H1 (cell line): ENCODE results near the gene USP7. TPM values are rescaled to one million over a fixed set of nuclear protein-coding genes. Genes with fewer than 3 reads are reported as not detected.

Experiments
- CTCF ChIA-PET: fragments of 300-600 bp; sonication (Branson Sonifier 250); formaldehyde crosslinking; loops from one replicate; lab custom pipeline; 2021; ENCODE audit not compliant: partially characterized antibody; lab: Charles Lee
- POLR2A ChIA-PET: fragments of 300-600 bp; sonication (Branson Sonifier 250); formaldehyde crosslinking; loops from one replicate; lab custom pipeline; 2021; ENCODE audit warnings: inconsistent platforms; ENCODE audit not compliant: partially characterized antibody; lab: Charles Lee
- DNase-seq, 2 experiments: peaks; one replicate each; pipeline versions ENCODE4 v3.0.0 to v3.0.0-alpha.2; 2010 to 2022; ENCODE audit warnings: low spot score in 2 of 2, low read depth in 1 of 2, mixed read lengths in 1 of 2
- FAIRE-seq: peaks from 2 replicates; lab custom pipeline; 2011; peaks lifted over from hg19 to GRCh38; lab: Jason Lieb, UNC
- H2AFZ ChIP-seq: 2 replicates; pipeline ENCODE4 v1.8.1; 2012; ENCODE audit warnings: low read length, inconsistent platforms
- H2AK5ac ChIP-seq: 2 replicates; pipeline ENCODE4 v1.6.1; 2013; ENCODE audit warnings: low read depth, low read length
- H2BK120ac ChIP-seq: replicated peaks from 2 replicates; pipeline ENCODE3; 2013; ENCODE audit warnings: low read depth, low read length, inconsistent platforms
- H2BK12ac ChIP-seq: 2 replicates; pipeline ENCODE4 v1.6.1; 2013; ENCODE audit warnings: low read depth, low read length
- H2BK15ac ChIP-seq: 2 replicates; pipeline ENCODE4 v1.6.1; 2013; ENCODE audit warnings: low read length
- H2BK20ac ChIP-seq: 2 replicates; pipeline ENCODE4 v1.6.1; 2013; ENCODE audit warnings: low read length
- H2BK5ac ChIP-seq: 2 replicates; pipeline ENCODE4 v1.6.1; 2013; ENCODE audit warnings: low read depth, low read length
- H3K14ac ChIP-seq: 2 replicates; pipeline ENCODE4 v1.6.1; 2013; ENCODE audit warnings: inconsistent platforms; ENCODE audit not compliant: insufficient read length
- H3K18ac ChIP-seq: 2 replicates; pipeline ENCODE4 v1.6.1; 2013; ENCODE audit warnings: low read length; ENCODE audit errors: extremely low read depth
- H3K23ac ChIP-seq: 2 replicates; pipeline ENCODE4 v1.6.1; 2013; ENCODE audit warnings: inconsistent platforms; ENCODE audit not compliant: insufficient read length
- H3K23me2 ChIP-seq: 2 replicates; pipeline ENCODE4 v1.6.1; 2013; ENCODE audit warnings: low read depth, low read length
- H3K27ac ChIP-seq: 2 replicates; pipeline ENCODE4 v1.6.1; 2011; ENCODE audit warnings: low read depth, low read length, inconsistent platforms
- H3K27me3 ChIP-seq, 4 experiments: replicated peaks in 1 of 4; 1 replicate in 1 of 4; 2 replicates in 3 of 4; pipeline versions ENCODE4 v1.6.1 to v1.8.1; 2011 to 2013; ENCODE audit warnings: low read length in 3 of 4, mild to moderate bottlenecking in 3 of 4, inconsistent platforms in 2 of 4, mixed read lengths in 2 of 4, moderate library complexity in 1 of 4; ENCODE audit not compliant: control insufficient read depth in 3 of 4, insufficient read depth in 3 of 4; ENCODE audit errors: extremely low read depth in 1 of 4
- H3K36me3 ChIP-seq, 4 experiments: 2 replicates each; pipeline versions ENCODE4 v1.6.1 to v1.8.1; 2011 to 2013; ENCODE audit warnings: mild to moderate bottlenecking in 4 of 4, low read length in 3 of 4, moderate library complexity in 2 of 4, control low read depth in 1 of 4, inconsistent platforms in 1 of 4; ENCODE audit not compliant: insufficient read depth in 4 of 4, control insufficient read depth in 2 of 4
- H3K4ac ChIP-seq: replicated peaks from 2 replicates; pipeline ENCODE3; 2013; ENCODE audit warnings: low read length, low read depth, mixed read lengths, inconsistent platforms; ENCODE audit not compliant: insufficient read length
- H3K4me1 ChIP-seq, 4 experiments: replicated peaks in 1 of 4; 1 replicate in 1 of 4; 2 replicates in 3 of 4; pipeline versions ENCODE4 v1.6.1 to v1.8.1; 2011 to 2013; ENCODE audit warnings: low read length in 3 of 4, inconsistent platforms in 2 of 4, mixed read lengths in 1 of 4; ENCODE audit not compliant: insufficient read depth in 4 of 4, control insufficient read depth in 3 of 4
- H3K4me2 ChIP-seq, 2 experiments: 2 replicates each; pipeline versions ENCODE4 v1.6.1 to v1.8.1; 2011 to 2013; ENCODE audit warnings: low read depth in 2 of 2, low read length in 2 of 2, control low read depth in 1 of 2, inconsistent platforms in 1 of 2, mild to moderate bottlenecking in 1 of 2; ENCODE audit not compliant: insufficient read depth in 1 of 2
- H3K4me3 ChIP-seq, 4 experiments: fragments of 200-600, 300-600 bp in 1 of 4; sonication (generic), shearing (Covaris generic), sonication (Bioruptor Twin) in 1 of 4; 2 replicates each; pipeline versions ENCODE4 v1.5.1 to v1.8.1; 2011 to 2016; ENCODE audit warnings: low read length in 4 of 4, low read depth in 3 of 4, control low read depth in 2 of 4, inconsistent platforms in 2 of 4, mild to moderate bottlenecking in 2 of 4, mixed read lengths in 1 of 4, moderate library complexity in 1 of 4; ENCODE audit not compliant: insufficient read depth in 2 of 4; ENCODE audit errors: extremely low read depth in 1 of 4
- H3K56ac ChIP-seq: replicated peaks from 2 replicates; pipeline ENCODE3; 2013; ENCODE audit warnings: low read depth, mild to moderate bottlenecking, mixed read lengths, low read length, inconsistent platforms; ENCODE audit not compliant: insufficient read length
- H3K79me1 ChIP-seq: 2 replicates; pipeline ENCODE4 v1.6.1; 2013; ENCODE audit warnings: low read depth, low read length, control low read depth
- H3K79me2 ChIP-seq, 2 experiments: 2 replicates each; pipeline versions ENCODE4 v1.6.1 to v1.8.1; 2012 to 2013; ENCODE audit warnings: low read length in 2 of 2, mild to moderate bottlenecking in 2 of 2, inconsistent platforms in 1 of 2; ENCODE audit not compliant: insufficient read depth in 2 of 2, control insufficient read depth in 1 of 2
- H3K9ac ChIP-seq, 4 experiments: replicated peaks in 1 of 4; 1 replicate in 1 of 4; 2 replicates in 3 of 4; pipeline versions ENCODE4 v1.6.1 to v1.8.1; 2011 to 2013; ENCODE audit warnings: low read depth in 3 of 4, low read length in 3 of 4, control low read depth in 2 of 4, mild to moderate bottlenecking in 2 of 4, moderate library complexity in 2 of 4, inconsistent platforms in 1 of 4; ENCODE audit errors: extremely low read depth in 1 of 4
- H3K9me3 ChIP-seq, 2 experiments: 2 replicates each; pipeline versions ENCODE4 v1.6.1 to v1.8.1; 2012 to 2013; ENCODE audit warnings: mild to moderate bottlenecking in 2 of 2, moderate library complexity in 2 of 2, control low read depth in 1 of 2, inconsistent platforms in 1 of 2, low read depth in 1 of 2, low read length in 1 of 2, mixed read lengths in 1 of 2; ENCODE audit not compliant: insufficient read depth in 2 of 2
- H4K20me1 ChIP-seq, 2 experiments: replicated peaks in 1 of 2; 2 replicates each; pipeline versions ENCODE3 to v1.8.1; 2011 to 2013; ENCODE audit warnings: inconsistent platforms in 2 of 2, low read length in 2 of 2, mild to moderate bottlenecking in 1 of 2; ENCODE audit not compliant: insufficient read depth in 2 of 2, control insufficient read depth in 1 of 2
- H4K5ac ChIP-seq: 2 replicates; pipeline ENCODE4 v1.6.1; 2013; ENCODE audit warnings: low read length, low read depth, mixed read lengths, inconsistent platforms; ENCODE audit not compliant: insufficient read length
- H4K8ac ChIP-seq: 2 replicates; pipeline ENCODE4 v1.8.0; 2013; ENCODE audit warnings: mild to moderate bottlenecking, moderate library complexity, low read length, inconsistent platforms; ENCODE audit not compliant: insufficient read depth; ENCODE audit errors: extremely low read depth
- H4K91ac ChIP-seq: replicated peaks from 2 replicates; pipeline ENCODE3; 2013; ENCODE audit warnings: low read length, mixed read lengths, inconsistent platforms; ENCODE audit not compliant: insufficient read length
- CBX8 ChIP-seq: fragments of 300-800, 300-1000 bp; sonication (generic); IDR thresholded peaks from 2 replicates; pipeline ENCODE4 v1.7.1; 2016; ENCODE audit warnings: low read depth, low read length, borderline replicate concordance
- JUN ChIP-seq: IDR thresholded peaks from 2 replicates; pipeline ENCODE4 v1.6.1; 2011; ENCODE audit warnings: low read depth, mild to moderate bottlenecking, improper control_type of control experiment, low read length
- MAX ChIP-seq: IDR thresholded peaks from 2 replicates; pipeline ENCODE4 v1.6.1; 2012; ENCODE audit warnings: inconsistent platforms
- NRF1 ChIP-seq: IDR thresholded peaks from 2 replicates; pipeline ENCODE4 v1.6.1; 2011; ENCODE audit warnings: mild to moderate bottlenecking, low read depth, low read length, improper control_type of control experiment
- POLR2A ChIP-seq, 2 experiments: IDR thresholded peaks; 1 replicate in 1 of 2; 2 replicates in 1 of 2; pipeline ENCODE4 v1.6.1; 2011; ENCODE audit warnings: low read depth in 2 of 2, low read length in 2 of 2, mild to moderate bottlenecking in 2 of 2; ENCODE audit errors: control extremely low read depth in 1 of 2
- POU5F1 ChIP-seq: IDR thresholded peaks from 2 replicates; pipeline ENCODE4 v1.6.1; 2011; ENCODE audit warnings: low read depth, mild to moderate bottlenecking, low read length, moderate library complexity
- TEAD4 ChIP-seq: IDR thresholded peaks from 2 replicates; pipeline ENCODE4 v1.6.1; 2012; ENCODE audit warnings: low read depth, low read length, inconsistent platforms, mixed read lengths
- WGBS, 2 experiments: shearing (Covaris generic) in 1 of 2; methylation state at CpG; one replicate each; pipeline versions ENCODE4 v1.1.6 to v1.1.7; 2013 to 2015; ENCODE audit warnings: low lambda C conversion rate in 2 of 2, mixed read lengths in 2 of 2, inconsistent platforms in 1 of 2, low coverage in 1 of 2, missing lambda C conversion rate in 1 of 2; ENCODE audit not compliant: insufficient replicate concordance in 2 of 2, insufficient coverage in 1 of 2, insufficient read length in 1 of 2; ENCODE audit errors: extremely low coverage in 1 of 2, missing lambda C conversion rate in 1 of 2; 5-methylcytosine and 5-hydroxymethylcytosine counted together
- polyA plus RNA-seq, 7 experiments: library from polyadenylated mRNA; depleted of rRNA in 3 of 7; stranded (reverse) in 5 of 7; unstranded in 2 of 7; fragments of >200 nt in 5 of 7; fragments of 200-250 nt in 2 of 7; gene quantifications; 1 replicate in 5 of 7; 2 replicates in 1 of 7; 4 replicates in 1 of 7; pipeline versions ENCODE4 v1.2.1 to v1.2.3, GENCODE V29; 2011 to 2013; ENCODE audit warnings: missing spikeins in 2 of 7, mixed read lengths in 2 of 7
- total RNA-seq: library from RNA; stranded (reverse); fragmentation: NEBNext Ultra II Directional; extraction: Animal tissue kit (Norgen Biotek cat#: 25700); gene quantifications from 2 replicates; pipeline ENCODE4 v1.2.1, GENCODE V29; 2021

The USP7 gene
- total and polyA plus RNA-seq, 2 of the 8 experiments (the other 6 are each of a cell fraction or from before 2014, with no cell fraction given), result 21.3 to 211 TPM

DNA sequence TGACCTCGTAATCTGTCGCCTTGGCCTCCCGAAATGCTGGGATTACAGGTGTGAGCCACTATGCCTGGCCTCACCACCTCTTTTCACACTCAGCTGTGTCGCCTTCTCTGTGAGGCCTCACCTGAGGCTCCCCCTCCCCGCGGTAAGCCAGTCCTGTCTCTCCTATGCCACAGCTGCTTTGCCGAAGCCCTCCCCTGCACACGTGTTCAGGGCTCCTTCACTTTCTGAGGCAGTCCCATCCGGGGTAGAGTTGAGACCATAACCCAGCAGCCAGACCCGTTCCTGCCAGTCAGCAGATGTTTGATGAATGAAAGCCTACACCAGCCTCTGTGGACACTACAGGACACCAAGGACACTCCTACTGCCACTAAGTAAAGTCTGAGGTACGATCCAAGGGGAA, 10.6 kb downstream of the USP7 start:
- POLR2A ChIA-PET, result no interaction called here

More for the DNA sequence above, 10.6 kb downstream of the USP7 start:
- no peak overlapping the region for H3K9ac ChIP-seq
- H3K9me3 ChIP-seq, result no peaks in the 10 kb centered on the region
- H3K23ac ChIP-seq, result no peak overlapping the region
- no peaks in the 10 kb centered on the region for H3K36me3 ChIP-seq
- H2AK5ac ChIP-seq, result no peak overlapping the region
- FAIRE-seq (no peak), DNase-seq (no peak)
- no peak overlapping the region for H3K56ac ChIP-seq
- H4K5ac ChIP-seq, result no peak overlapping the region
- H3K79me1 ChIP-seq, result peaks cover 20% of the 10 kb centered on the region
- H2AFZ ChIP-seq, result no peak overlapping the region
- H2BK5ac ChIP-seq, result peak overlapping the region; percentile 35; the same call in 1 of the 2 replicates
- CTCF ChIA-PET, result no interaction called here
- no peak overlapping the region for H3K18ac ChIP-seq
- H2BK120ac ChIP-seq, result no peak overlapping the region
- no peak overlapping the region; the same call in 1 of the 2 replicates for H2BK12ac ChIP-seq
- H3K27ac ChIP-seq, result no peak overlapping the region
- H3K23me2 ChIP-seq, result no peaks in the 10 kb centered on the region
- peaks cover 20 to 33% (median 29%) of the 10 kb centered on the region in 4 experiments for H3K4me1 ChIP-seq
- H2BK20ac ChIP-seq, result no peak overlapping the region
- no peak for TF ChIP-seq NRF1
- no peak for TF ChIP-seq CBX8
- no peak for TF ChIP-seq JUN
- TF ChIP-seq MAX, result no peak
- TF ChIP-seq TEAD4, result no peak
- TF ChIP-seq POU5F1, result no peak
- no peak for TF ChIP-seq POLR2A (IDR thresholded peaks at IDR 0.05; ENCODE audit: control extremely low read depth in 1 of 2, low read depth in 2 of 2, low read length in 2 of 2)
- TF ChIP-seq, all 59 proteins: peak for 0
- Histone ChIP-seq H3K27me3 (no peaks in the 10 kb centered on the region), H2BK15ac (0 out of 2 replicates have a peak overlapping the region, but pooled peaks have one; percentile 22), H4K91ac (no peak overlapping the region), H3K4me3 (no peak overlapping the region), H3K14ac (no peak overlapping the region), H3K4ac (no peak overlapping the region), H4K8ac (no peak overlapping the region), H4K20me1 (peaks cover 55 to 71% of the 10 kb centered on the region in 2 experiments), H3K4me2 (no peak overlapping the region), H3K79me2 (peaks cover 76 to 95% of the 10 kb centered on the region in 2 experiments)
- 88% methylated on average over 11 of the region's 11 CpGs; no CpG with 5 or more reads in 1 of the 2 experiments for WGBS, 2 experiments
